Islet precursor cell (in vitro differentiated cells): ENCODE data around the gene PHETA2.
"Not testable (repeated sequence)": the region's sequence is repeated elsewhere in the genome, so short reads cannot be mapped to it uniquely, and the experiment has no call there.

Experiments
- DNase-seq: peaks from one replicate; pipeline ENCODE4 v3.0.0-alpha.2; 2018

Gene PHETA2

GRCh38 chr22:42111798-42112197 lies 37.8 kb downstream of the PHETA2 start:
- DNase-seq: no peak

GRCh38 chr22:42112793-42113192 lies 38.7 kb downstream of the PHETA2 start:
- DNase-seq: not testable (repeated sequence)

- DNase-seq: peak; percentile 77
These were observed 40.7 kb downstream of the PHETA2 start for GRCh38 chr22:42114721-42115120.

- peak; percentile 73 for DNase-seq
These were observed 41.4 kb downstream of the PHETA2 start for GRCh38 chr22:42115420-42115830.

GRCh38 chr22:42116848-42117424 lies 42.9 kb downstream of the PHETA2 start:
- peak; percentile 73 for DNase-seq

- not testable (repeated sequence) for DNase-seq
These were observed 46.4 kb downstream of the PHETA2 start for GRCh38 chr22:42120231-42121021.

- DNase-seq: not testable (repeated sequence)
These were observed 49.5 kb downstream of the PHETA2 start for GRCh38 chr22:42123529-42123928.

GRCh38 chr22:42127606-42128005 lies 53.6 kb downstream of the PHETA2 start:
- DNase-seq: no peak

- not testable (repeated sequence) for DNase-seq
These were observed 54.0 kb downstream of the PHETA2 start for GRCh38 chr22:42128007-42128406.
